HL-60/S4 treated with phorbol 12-myristate 13-acetate at 8.2 ng/mL for 4 days and 3 days (cell line): ENCODE results near the gene CCDC106.

Experiments
- in situ Hi-C: fragments of 300-500 bp; cut with MboI; formaldehyde crosslinking; loops from 2 replicates; pipeline ENCODE4 v1.15.0; 2022; ENCODE audit warnings: low sequenced_read_pairs

Gene CCDC106

GRCh38 chr19:55649268-55650125 is 1.5 kb downstream of the CCDC106 start:
- in situ Hi-C loops, result no loop called here

- in situ Hi-C loops, result no loop called here
Measured at GRCh38 chr19:55650126-55650557, 2.1 kb downstream of the CCDC106 start.

GRCh38 chr19:55650602-55651230 is 2.7 kb downstream of the CCDC106 start:
- in situ Hi-C loops, result no loop called here

DNA sequence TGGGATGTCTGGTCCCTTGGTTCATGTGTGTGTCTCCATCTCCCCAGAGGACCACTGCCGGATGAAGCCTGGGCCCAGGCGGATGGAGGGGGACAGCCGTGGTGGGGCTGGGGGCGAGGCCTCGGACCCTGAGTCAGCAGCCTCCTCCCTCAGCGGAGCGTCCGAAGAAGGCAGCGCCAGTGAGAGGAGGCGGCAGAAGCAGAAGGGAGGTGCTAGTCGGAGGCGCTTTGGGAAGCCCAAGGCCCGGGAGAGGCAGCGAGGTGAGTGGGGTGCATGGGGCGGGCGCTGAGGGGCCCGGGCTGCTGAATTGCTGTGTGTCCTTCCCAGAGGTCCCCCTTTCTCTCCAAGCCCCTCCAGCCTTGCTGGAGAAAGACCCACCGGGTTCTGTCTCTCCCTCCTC is 3.2 kb downstream of the CCDC106 start:
- in situ Hi-C loops, result no loop called here

- in situ Hi-C loops, result no loop called here
Measured at GRCh38 chr19:55652311-55653128, 4.5 kb downstream of the CCDC106 start.

GRCh38 chr19:55653651-55654322 is 5.8 kb downstream of the CCDC106 start:
- in situ Hi-C loops, result no loop called here

- in situ Hi-C loops, result no loop called here
Measured at GRCh38 chr19:55654323-55654867, 6.4 kb downstream of the CCDC106 start.

GRCh38 chr19:55654868-55655647 is 7.0 kb downstream of the CCDC106 start, which contains the start of gene U2AF2:
Gene U2AF2 (plus strand): TSS chr19:55655035. CDS start chr19:55655105, 70 bp downstream.
- in situ Hi-C loops, result no loop called here

DNA sequence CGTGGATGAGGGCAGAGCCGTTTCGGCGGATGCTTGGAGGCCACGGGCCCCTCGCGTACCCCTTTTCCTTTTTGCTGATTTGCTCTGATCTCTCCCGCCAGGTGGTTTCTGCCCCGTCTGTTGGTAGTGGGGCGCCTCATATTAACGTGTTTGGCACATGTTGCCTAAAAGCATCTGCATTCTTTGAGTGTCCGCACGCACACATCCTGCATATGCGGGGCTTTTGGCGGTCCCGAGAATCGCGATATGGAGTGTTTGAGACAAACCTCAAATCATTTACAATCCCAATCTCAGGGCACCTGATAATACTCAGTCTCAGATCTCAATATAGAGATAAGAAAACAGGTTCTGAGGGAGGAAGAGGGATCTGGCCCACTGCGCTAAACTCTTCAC is 7.6 kb downstream of the CCDC106 start:
- in situ Hi-C loops, result no loop called here

DNA sequence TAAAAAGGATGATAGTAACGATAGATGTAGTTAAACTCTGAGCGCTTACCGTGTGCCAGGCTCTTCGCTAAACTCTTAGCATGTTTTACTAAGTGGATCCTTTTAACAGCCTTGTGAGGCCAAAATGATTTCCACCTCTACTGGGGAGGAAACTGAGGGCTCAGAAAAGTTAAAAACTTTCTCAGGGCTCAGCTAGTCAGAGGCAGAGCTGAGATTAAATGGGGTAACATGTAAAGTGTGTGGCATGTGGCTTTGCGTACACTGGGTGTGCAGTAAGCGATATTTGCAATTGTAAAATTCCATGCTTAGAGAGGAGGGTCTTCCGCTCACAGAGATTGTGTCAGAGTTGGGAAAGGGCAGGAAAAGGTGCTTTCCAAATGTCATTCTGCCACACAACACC is 8.5 kb downstream of the CCDC106 start:
- in situ Hi-C loops, result no loop called here

GRCh38 chr19:55656988-55657747 is 9.2 kb downstream of the CCDC106 start:
- in situ Hi-C loops, result no loop called here

DNA sequence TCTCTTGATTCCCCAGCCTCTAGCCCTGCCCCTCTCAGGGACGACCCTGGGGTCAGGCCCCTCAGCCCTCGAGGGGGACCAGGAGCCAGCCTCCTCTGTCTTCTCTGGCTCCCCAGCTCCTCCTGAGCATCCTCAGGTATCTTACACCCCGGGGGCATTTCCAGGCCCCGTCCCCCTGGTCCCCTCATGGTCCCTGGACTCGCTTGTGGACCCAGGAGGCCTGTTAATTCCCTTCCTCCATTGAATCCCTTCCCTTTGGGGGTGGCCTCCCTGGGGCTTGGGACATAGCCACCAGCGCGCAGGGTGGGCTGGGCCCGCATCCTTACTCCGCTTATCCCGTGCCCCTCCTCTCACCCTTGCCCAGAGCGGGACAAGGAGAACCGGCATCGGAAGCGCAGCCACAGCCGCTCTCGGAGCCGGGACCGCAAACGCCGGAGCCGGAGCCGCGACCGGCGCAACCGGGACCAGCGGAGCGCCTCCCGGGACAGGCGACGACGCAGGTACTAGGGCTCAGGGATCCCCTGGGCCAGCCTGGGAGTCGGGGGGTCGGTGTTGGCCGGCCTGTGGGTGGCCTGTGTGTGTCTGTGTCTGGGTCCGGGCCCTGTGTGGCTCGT is 10.9 kb downstream of the CCDC106 start:
- in situ Hi-C loops, result no loop called here

- in situ Hi-C loops, result no loop called here
Measured at GRCh38 chr19:55659822-55660221, 11.8 kb downstream of the CCDC106 start.

- in situ Hi-C loops, result no loop called here
Measured at GRCh38 chr19:55660404-55660803, 12.4 kb downstream of the CCDC106 start.

- in situ Hi-C loops, result no loop called here
Measured at GRCh38 chr19:55660991-55661390, 13.0 kb downstream of the CCDC106 start.

DNA sequence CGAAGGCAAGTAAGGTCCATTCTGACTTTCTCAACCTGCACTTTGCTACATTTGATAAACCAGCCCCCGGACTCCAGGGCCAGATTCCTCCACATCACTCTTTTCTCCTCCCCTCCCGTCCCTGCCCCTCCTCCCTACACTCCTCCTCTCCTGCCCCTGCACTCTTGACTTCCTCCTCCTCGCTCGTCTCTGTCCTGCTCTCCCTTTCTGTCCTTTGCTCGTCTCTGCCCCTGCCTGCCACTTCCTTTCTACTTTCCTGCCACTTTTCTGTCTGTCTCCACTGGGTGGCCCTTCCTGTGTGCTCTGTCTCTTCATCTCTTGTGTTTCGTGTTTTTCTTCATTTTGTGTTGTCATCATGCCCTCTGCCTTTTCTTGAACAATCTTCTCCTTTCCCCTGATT is 13.8 kb downstream of the CCDC106 start:
- in situ Hi-C loops, result no loop called here

GRCh38 chr19:55663846-55664536 is 16.0 kb downstream of the CCDC106 start:
- in situ Hi-C loops, result no loop called here
